NCI-H1694 (cell line): ENCODE data around the gene NR2F6.
"Not testable (repeated sequence)": the region's sequence is repeated elsewhere in the genome, so short reads cannot be mapped to it uniquely, and the experiment has no call there.

Experiments
- DNase-seq: peaks from one replicate; lab custom pipeline; 2025; lab: John Stamatoyannopoulos, UW

Gene NR2F6

DNA sequence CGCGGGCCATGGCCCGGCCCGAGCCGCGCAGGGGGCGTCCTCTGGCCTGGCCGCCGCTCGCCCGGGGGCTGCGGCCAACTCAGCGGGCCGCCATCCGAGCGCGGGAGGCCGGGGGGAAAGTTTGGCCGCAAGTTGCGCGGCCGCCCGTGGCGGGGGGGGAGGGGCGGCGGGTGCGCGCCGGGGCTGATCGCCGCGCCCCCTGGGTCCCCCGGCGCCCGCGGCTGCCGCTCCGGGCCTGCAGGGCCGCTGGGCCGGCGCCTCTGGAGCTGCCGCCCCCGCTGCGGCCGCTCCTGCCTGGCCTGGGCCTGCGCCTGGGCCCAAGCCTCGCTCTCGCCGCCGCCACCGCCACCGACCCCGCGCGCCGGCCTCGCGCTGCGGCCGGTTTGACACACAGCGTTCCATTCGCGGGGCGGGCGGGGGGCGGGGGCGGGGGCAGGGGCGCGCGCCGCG, at the start of gene NR2F6:
Gene NR2F6 (minus strand): TSS at position 385 of the 450 bp plus-strand sequence. CDS start 699 bp downstream, outside the sequence.
- DNase-seq, result no peak

DNA sequence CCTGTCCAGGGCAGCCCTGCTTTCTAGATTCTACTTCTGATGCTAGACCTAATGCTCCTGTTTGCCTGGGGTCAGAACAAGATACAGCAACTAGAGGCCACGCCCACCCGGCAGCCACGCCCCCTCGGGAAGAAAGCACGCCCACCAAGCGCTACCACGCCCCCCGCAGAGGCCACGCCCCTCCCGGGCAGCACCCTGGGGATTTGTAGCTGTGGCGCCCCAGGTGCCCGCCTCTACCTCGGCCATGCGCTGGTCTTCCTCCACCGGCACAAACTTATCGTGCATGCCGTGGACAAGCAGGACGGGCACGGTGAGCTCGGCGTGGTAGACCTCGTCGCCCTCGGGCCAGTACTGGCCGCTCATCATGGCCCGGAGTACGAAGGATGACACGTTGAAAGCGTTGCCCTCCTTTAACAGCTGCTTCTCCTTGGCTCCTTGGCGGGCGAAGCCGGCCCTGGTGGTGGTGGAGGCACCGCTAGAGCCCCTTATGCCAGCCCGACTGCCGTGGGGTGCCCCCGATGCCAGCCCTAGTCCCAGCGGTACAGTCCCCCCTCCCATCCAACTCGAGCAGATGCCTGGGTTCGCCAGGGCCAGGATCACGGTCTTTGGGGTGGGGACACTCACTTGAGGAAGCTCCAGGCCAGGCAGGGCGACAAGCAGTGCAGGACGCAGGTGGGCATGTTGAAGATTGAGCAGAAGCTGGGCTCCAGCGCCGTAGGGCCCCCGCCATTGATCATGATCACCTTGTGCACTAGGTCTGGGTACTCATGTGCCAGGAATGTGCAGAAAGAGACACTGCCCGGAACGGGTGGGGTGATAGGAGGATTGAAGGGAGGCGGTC, 48.6 kb upstream of the NR2F6 start:
- DNase-seq, result no peak

DNA sequence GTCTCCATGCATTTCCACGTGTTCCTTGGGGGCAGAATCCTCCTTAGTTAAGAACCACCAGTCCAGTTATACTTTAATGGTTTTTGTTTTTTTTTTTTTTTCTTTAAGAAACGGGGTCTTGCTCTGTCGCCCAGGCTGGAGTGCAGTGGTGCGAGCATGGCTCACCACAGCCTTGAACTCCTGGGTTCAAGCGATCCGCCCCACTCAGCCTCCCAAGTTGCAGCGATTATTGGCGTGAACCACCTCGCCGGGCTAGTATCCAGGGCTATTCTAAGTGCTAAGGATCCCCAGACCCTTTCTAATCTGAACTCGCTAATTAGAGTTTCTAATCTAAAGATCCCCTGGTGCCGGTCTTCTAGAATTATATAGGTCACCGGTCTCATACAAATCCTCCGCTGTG, 47.9 kb upstream of the NR2F6 start:
- no peak for DNase-seq

DNA sequence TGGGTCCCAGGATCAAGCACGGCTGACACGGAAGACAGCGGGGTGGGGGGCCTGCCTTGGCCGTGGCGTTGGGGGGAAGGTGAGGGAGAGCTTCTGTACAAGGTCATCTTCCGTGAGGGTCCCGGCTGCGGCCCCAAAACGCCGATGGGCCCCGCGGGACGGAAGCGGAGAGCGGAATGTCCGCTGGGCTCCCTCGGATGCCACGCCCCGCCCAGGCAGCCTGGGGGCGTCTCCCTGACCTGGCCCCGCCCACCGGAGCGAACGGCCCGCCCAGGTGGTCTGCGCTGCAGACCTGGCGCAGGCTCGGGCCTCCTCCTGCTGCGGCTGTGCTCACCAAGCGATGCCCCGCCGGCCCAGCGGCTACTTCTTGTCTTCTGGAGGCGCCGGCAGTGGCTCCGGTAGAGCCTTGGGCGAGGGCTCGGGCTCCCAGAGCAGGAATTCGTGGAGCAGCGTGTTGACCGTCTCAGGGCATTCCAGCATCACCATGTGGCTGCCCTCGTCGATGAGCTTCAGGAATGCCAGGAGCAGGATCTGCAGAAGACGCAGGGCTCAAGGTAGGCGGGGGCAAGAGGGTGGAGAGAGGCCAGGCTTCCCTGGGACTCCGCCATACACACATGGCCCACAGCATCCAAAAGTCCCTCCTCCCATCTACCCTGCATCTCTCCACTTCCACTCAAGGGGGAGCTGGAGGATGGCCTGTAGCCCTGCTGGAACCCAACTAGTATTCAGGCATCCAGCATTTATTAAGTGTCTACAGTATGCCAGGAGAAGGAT, 46.8 kb upstream of the NR2F6 start:
- peak; percentile 73 for DNase-seq

DNA sequence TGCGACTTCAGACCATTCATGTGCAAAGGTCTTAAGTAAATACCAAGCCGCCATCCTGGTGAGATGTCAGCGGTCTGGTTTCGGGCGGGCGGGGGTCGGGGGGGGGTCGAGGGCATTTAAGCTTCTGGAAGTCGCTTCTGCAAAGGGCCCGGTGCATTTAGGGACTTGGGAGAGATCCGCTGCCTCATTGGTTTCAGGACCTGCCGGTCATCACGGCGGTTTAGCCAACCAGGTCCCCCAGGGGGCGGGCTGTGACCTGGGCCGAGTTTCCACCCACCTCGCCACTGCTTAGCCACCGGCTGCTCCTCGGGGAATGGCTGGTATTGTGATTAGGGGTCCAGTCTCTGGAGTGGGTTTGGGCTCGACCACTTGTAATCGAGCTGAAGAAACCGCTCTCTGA, 43.8 kb upstream of the NR2F6 start:
- no peak for DNase-seq

DNA sequence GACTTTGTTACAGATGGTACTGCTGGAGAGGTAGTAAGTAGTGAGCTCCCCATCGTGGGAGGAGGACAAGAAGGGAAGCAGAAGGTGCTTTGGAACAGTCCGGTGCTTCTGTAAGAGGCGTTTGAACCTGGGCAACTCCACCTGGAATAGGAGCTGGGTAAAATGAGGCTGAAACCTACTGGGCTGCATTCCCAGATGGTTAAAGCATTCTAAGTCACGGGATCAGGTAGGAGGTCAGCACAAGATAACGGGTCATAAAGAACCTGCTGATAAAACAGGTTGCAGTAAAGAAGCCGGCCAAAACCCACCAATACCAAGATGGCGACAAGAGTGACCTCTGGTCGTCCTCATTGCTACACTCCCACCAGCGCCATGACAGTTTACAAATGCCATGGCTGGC, 41.0 kb upstream of the NR2F6 start:
- DNase-seq, result no peak

DNA sequence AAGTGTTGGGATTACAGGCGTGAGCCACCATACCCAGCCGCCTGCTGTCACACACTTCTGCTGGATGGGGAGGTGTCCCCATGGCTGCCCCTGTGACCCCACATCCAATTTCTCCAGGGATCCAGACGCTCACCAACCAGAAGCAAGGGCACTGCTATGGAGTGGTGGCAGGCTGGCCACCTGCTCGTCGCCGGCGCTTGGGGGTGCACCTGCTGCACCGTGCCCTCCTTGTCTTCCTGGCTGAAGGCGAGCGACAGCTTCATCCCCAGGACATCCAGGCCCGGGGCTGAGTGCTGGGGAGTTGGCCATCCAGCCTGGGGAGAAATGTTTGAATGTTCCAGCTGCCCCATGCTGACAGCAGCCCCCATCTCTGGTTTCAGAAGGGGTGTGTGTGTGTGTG, 40.5 kb upstream of the NR2F6 start:
- no peak for DNase-seq

DNA sequence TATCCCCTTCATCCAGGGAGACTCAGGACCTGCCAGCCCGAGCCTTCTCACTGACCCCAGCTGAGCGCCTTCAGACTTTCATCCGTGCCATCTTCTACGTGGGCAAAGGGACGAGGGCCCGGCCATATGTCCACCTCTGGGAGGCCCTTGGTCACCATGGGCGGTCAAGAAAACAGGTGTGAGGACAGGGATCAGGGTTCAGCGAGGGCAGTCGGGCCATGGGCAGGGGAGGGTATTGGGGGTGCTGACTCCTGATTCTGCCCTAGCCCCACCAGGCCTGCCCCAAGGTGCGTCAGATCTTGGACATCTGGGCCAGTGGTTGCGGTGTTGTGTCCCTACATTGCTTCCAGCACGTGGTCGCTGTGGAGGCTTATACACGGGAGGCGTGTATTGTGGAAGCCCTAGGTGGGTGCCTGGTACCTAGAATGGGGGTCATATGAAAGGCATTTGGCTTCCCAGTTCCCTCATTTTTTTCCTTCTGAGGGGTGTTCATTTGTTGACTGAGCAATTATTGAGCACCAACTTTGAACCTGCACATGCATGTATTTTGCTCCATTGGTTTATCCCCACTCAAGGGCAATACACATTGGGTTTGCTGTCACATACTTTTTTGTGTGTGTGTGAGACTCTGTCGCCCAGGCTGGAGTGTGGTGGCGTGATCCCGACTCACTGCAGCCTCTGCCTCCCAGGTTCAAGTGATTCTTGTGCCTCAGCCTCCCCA, 39.9 kb upstream of the NR2F6 start:
- DNase-seq, result no peak

DNA sequence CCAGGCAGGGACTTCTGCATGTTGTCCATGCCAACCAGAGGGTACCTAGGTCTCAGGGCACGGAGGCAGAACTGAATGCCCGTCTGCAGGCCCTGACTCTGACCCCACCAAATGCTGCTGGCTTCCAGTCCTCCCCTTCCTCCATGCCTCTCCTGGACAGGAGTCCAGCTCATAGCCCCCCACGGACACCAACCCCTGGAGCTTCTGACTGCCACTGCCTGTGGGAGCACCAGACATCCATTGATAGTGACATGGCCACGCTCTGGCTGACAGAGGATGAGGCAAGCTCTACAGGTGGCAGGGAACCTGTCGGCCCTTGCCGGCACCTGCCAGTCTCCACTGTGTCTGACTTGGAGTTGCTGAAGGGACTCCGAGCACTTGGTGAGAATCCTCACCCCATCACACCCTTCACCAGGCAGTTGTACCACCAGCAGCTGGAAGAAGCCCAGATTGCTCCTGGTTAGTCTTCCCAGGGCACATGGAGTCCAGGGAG, 37.8 kb upstream of the NR2F6 start:
- no peak for DNase-seq

DNA sequence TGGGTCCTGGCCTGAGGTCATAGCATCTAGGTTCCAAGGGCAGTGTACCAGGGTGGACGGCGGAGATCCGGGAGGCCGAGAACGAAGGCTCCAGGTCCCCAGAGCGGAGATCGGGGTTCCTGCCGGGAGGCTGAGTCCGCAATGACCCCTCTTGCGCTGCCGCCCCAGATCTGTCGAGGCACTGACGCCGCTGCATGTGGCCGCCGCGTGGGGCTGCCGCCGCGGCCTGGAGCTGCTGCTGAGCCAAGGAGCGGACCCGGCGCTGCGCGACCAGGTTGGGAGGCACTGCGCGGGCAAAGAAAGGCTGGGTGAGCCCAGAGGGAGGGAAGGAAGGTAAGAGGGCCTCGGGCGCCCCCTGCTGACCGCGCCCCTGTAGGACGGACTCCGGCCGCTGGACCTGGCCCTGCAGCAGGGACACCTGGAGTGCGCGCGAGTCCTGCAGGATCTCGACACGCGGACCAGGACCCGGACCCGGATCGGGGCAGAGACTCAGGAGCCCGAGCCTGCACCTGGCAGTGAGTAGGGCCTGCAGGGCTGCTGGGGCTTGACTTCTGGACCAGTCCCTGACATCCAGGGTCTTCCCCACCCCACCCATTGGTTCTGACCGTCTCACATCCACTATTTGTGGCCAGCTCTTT, 36.9 kb upstream of the NR2F6 start:
- DNase-seq, result peak; percentile 29

DNA sequence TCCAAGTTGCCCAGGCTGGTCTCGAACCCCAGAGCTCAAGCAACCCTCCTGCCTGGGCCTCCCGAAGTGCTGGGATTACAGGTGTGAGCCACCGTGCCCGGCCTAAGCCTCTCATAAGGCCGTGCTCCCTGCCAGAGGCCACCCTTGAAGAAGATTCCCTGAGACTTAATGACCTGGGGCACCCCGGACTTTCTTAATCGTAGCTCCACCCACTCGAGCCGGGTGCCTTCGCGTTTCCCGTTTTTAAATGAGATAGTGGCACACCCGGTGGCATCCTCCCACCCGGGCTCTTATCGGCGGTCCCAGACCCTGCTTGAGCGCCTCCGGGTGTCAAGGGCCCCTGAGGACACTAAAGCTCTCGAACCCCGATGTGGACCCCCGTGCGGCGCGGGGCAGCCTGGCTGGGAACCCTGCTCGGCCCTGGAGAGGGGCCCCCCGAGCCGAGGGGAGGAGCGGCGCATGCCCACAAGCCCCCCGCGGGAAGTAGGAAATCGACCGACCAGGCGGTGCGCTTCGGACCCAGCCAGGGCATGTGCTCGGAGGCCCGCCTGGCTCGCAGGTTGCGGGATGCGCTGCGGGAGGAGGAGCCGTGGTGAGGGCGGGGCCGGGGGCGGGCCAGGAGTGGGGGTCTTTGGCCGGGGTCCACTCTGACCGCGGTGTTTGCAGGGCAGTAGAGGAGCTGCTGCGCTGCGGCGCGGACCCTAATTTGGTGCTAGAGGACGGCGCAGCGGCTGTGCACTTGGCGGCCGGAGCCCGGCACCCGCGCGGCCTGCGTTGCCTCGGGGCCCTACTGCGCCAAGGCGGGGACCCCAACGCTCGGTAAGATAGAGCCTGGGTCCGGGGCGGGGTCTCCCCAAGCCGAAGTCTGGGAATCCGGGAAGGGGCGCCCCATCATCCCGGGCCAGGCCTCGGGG, 35.9 kb upstream of the NR2F6 start, which contains the start of gene ANKLE1:
Gene ANKLE1 (plus strand): TSS at position 511 of the 914 bp plus-strand sequence. CDS start 20 bp downstream, at position 531.
- DNase-seq, result no peak

DNA sequence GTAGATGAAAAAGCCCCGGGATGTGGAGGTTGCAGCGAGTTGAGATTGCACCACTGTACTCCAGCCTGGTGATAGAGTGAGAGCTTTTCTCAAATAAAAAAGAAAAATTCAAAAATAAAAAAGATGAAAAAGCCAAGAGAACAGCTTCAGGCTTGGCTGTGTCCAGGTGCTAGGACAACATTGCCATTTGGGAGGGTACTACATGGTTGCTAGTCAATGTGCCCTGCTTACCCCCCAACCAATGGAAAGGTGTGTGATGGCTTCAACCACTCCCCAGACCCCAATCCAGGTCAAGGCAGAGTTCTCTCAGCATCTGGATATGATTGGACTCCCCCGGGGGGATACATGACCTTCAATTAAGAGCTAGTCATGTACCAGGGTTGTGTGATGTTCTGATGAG, 33.7 kb upstream of the NR2F6 start:
- no peak for DNase-seq

DNA sequence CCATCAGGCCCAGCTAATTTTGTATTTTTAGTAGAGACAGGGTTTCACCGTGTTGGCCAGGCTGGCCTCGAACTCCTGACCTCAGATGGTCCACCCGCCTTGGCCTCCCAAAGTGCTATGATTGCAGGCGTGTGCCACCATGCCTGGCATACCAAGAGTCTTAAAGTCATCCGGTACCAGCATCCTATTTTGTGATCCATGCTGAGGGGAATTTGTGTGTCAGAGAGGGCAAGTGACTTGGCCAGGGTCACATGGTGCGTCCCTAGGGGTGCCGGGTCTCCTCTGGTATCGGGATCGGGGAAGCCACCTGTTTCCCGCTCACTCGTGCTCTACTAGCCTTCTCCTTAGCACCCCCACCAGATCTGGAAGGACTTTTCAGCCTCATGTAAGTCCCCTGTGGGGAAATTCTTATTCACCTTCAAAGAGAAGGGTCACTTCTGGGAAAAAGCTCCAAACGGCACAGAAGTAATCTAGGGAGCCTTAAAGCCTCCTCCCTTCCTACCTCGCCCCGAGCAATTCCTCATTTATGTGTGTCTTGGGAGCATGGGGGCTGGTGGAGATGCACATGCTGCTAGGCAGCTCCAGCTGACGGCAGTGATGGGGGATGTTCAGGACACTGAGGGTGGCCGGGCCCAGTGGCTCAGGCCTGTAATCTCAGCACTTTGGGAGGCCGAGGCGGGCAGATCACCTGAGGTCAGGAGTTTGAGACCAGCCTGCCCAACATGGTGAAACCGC, 29.9 kb upstream of the NR2F6 start:
- no peak for DNase-seq

DNA sequence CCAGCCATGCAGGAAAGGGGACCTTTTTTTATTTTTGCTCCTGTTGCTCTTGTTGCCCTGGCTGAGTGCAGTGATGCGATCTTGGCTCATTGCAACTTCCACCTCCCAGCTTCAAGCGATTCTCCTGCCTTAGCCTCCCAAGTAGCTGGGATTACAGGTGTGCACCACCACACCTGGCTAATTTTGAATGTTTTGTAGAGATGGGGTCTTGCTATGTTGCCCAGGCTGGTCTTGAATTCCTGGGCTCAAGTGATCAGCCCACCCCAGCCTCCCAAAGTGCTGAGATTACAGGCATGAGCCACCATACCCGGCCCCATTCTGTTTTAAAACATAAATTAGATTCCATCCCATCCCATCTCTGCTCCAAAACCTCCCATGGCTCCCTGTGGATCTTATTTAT, 29.2 kb upstream of the NR2F6 start:
- not testable (repeated sequence) for DNase-seq

DNA sequence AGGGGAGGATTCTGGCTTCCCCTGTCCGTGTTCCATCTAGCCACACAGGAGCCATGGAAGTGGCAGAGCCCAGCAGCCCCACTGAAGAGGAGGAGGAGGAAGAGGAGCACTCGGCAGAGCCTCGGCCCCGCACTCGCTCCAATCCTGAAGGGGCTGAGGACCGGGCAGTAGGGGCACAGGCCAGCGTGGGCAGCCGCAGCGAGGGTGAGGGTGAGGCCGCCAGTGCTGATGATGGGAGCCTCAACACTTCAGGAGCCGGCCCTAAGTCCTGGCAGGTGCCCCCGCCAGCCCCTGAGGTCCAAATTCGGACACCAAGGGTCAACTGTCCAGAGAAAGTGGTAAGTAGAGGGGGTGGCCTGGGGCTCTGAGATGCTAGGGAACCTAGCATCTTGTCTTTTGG, 23.0 kb upstream of the NR2F6 start:
- no peak for DNase-seq

DNA sequence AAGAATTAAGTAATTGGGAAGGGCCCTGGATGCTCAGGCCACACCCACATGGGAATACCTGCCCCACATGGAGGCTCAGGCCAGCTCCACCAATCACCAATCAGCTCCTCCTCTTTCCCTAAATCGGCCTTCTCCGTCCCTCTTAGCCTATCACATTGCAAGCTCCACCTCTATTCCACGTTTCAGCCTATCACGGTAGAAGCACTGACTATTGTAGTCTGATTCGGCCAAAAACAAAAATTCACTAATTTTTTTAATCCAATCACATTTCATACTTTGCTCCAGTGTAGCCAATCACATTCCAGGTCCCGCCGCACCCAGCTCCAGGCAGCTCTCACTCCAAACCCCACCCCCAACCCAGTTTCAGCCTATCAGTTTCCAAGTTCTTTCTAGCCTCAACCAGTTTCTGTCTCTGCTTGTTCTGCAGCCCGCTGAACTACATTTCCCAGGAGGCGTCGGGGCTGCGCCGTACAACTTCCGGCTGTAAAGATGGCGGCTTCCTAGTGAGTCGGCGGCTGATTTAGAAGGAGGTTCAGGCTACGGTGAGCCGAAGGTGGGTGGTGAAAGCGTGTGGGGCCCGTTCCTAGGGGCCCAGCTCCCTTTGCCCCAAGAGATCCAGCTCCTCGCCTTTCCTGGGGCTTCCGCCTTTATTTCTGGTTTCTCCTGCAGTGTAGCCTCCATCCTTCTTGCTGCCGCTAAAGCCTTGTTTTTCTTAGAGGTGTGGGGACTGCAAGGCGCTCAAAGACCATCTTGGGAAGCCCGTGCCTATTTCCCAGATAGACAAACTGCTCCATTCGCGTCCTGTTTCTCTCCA, 21.5 kb upstream of the NR2F6 start, which contains the start of gene BABAM1:
Gene BABAM1 (plus strand): TSS at position 469 of the 814 bp plus-strand sequence. CDS start 1,364 bp downstream, outside the sequence.
- DNase-seq, result peak; percentile 97

DNA sequence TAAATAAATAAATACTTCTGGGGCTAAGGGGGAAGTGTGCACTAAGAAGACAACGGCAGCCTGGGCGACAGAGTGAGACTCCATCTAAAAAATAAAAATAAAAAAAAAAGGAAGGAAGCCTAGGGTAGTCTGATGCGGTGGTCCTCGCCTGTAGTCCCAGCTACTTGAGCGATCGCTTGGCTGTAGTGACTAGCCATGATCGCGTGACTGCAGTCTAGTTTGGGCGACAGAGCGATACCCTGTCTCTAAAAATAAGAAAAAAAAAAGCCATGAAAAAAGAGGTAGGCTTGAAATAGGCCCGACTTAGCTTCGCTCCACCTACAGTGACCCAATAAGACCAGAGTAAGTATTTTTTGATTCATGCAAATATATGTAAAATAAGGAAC, 20.9 kb upstream of the NR2F6 start:
- DNase-seq, result no peak

DNA sequence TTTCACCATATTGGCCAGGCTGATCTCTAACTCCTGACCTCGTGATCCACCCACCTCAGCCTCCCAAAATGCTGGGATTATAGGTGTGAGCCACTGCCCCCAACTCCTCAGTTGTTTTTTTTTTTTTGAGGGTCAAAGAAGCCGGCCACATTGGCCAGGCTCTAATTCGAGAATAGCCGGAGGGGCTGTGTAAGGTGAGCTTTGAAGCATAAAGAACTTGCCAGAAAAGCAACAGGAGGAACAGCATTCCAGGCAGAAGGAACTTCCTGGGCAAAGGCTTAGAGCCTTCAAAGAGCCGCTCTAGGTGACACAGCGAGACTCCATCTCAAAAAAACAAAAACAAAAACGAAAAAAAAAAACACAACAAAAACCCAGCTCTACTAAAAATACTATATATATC, 20.3 kb upstream of the NR2F6 start:
- DNase-seq, result no peak

DNA sequence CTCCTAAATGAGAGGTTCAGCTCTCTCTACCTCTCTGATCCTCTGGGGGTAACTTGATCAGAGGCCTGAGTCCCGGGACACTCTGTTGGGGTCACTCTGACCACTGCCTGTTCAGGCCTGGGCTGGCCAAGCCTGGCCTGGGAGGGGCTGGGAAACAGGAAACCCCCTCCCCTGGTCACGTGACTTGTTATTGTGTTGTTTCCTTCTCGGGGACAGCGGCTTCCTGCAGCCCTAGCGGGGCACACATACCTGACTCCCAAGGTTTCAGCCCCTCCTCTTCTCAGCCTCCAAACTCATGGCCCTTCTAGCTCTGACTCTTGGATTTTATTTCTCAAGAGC, 18.9 kb upstream of the NR2F6 start, which contains the start of gene USHBP1:
Gene USHBP1 (minus strand): TSS at position 105 of the 339 bp plus-strand sequence. CDS start 446 bp downstream, outside the sequence.
- no peak for DNase-seq
